Tibial nerve (tissue), 4 donors: ENCODE results near the gene FRMD4A. TPM values are rescaled to one million over a fixed set of nuclear protein-coding genes. Genes with fewer than 3 reads are reported as not detected.

ENCODE experiments used
- DNase-seq, 2 donors: peaks; one replicate each; pipeline ENCODE4 v3.0.0-alpha.2; 2019; ENCODE audit warnings: low spot score in 2 of 2
- H3K27ac ChIP-seq, 4 donors: fragments of 200-600 bp; sonication (generic) in 3 of 4; one replicate each; pipeline ENCODE4 v1.5.1; 2017 to 2019; ENCODE audit warnings: mild to moderate bottlenecking in 1 of 4
- H3K27me3 ChIP-seq, 2 donors: fragments of 200-600 bp; sonication (generic) in 1 of 2; one replicate each; pipeline versions ENCODE4 v1.5.1 to v1.6.0; 2017 to 2019
- H3K36me3 ChIP-seq, 3 donors: fragments of 200-600 bp; sonication (generic); one replicate each; pipeline ENCODE4 v1.5.1; 2018 to 2019
- H3K4me1 ChIP-seq, 4 donors: fragments of 200-600 bp; sonication (generic) in 3 of 4; one replicate each; pipeline ENCODE4 v1.5.1; 2017 to 2019
- H3K4me3 ChIP-seq, 4 donors: fragments of 200-600 bp; sonication (generic) in 3 of 4; one replicate each; pipeline ENCODE4 v1.5.1; 2017 to 2019; ENCODE audit warnings: mild to moderate bottlenecking in 1 of 4, moderate library complexity in 1 of 4
- H3K9me3 ChIP-seq, 4 donors: fragments of 200-600 bp; sonication (generic) in 3 of 4; one replicate each; pipeline ENCODE4 v1.5.1; 2017 to 2019
- CTCF ChIP-seq, 5 experiments: fragments of 200-600 bp in 3 of 5; fragments of 450-650 bp in 2 of 5; sonication (generic) in 3 of 5; IDR thresholded peaks; one replicate each; pipeline ENCODE4 v1.5.1; 2016 to 2019; ENCODE audit warnings: antibody characterized with exemption in 5 of 5, mild to moderate bottlenecking in 3 of 5, moderate library complexity in 2 of 5
- EP300 ChIP-seq, 2 donors: sonication (generic); formaldehyde crosslinking; IDR thresholded peaks; one replicate each; pipeline ENCODE4 v1.6.1; 2017; ENCODE audit warnings: antibody characterized with exemption in 2 of 2, mild to moderate bottlenecking in 1 of 2
- POLR2A ChIP-seq, 2 donors: fragments of 450-650 bp; IDR thresholded peaks; one replicate each; pipeline ENCODE4 v1.6.1; 2017; ENCODE audit warnings: antibody characterized with exemption in 2 of 2, mild to moderate bottlenecking in 2 of 2, moderate library complexity in 2 of 2
- WGBS, 2 donors: methylation state at CpG; one replicate each; pipeline ENCODE4 v1.1.5; 2018; 5-methylcytosine and 5-hydroxymethylcytosine counted together
- total RNA-seq, 4 donors: library from RNA; depleted of rRNA; stranded (reverse); fragments of >200 nt; gene quantifications; one replicate each; pipeline ENCODE4 v1.1.0, GENCODE V29; 2016

FRMD4A gene
- total RNA-seq, 4 donors from 2014 or later = 39.8 to 89.7 (median 53.9) TPM

- Histone ChIP-seq H3K27ac (peak overlapping the region in 2 of 4 donors; percentile 83 to 85), H3K36me3 (peaks cover 0 to 30% (median 0%) of the 10 kb centered on the region in 3 donors), H3K27me3 (no peaks in the 10 kb centered on the region), H3K9me3 (no peaks in the 10 kb centered on the region), H3K4me1 (peaks cover 0 to 49% (median 19%) of the 10 kb centered on the region in 4 donors), H3K4me3 (no peak overlapping the region)
- no peak for DNase-seq
- 74 to 80% methylated on average over 2 of the region's 2 CpGs for WGBS, 2 donors
- TF ChIP-seq CTCF (IDR thresholded peaks at IDR 0.05) (no peak), POLR2A (IDR thresholded peaks at IDR 0.05) (no peak), EP300 (IDR thresholded peaks at IDR 0.05) (no peak)
Observed at GRCh38 chr10:13789448-13789829, 541.3 kb downstream of the FRMD4A start.

- Histone ChIP-seq H3K9me3 (no peaks in the 10 kb centered on the region), H3K27ac (peak overlapping the region; percentile 62 to 85 (median 75)), H3K4me3 (no peak overlapping the region), H3K36me3 (peaks cover 0 to 27% (median 0%) of the 10 kb centered on the region in 3 donors), H3K27me3 (no peaks in the 10 kb centered on the region), H3K4me1 (peaks cover 0 to 49% (median 19%) of the 10 kb centered on the region in 4 donors)
- DNase-seq = peak; percentile 54 to 69
- TF ChIP-seq CTCF (IDR thresholded peaks at IDR 0.05) (no peak), POLR2A (IDR thresholded peaks at IDR 0.05) (no peak), EP300 (IDR thresholded peaks at IDR 0.05) (no peak)
- WGBS, 2 donors = 43 to 49% methylated on average over 9 of the region's 9 CpGs
Observed at GRCh38 chr10:13788711-13789447, 541.8 kb downstream of the FRMD4A start.

- TF ChIP-seq POLR2A (IDR thresholded peaks at IDR 0.05) (no peak), CTCF (IDR thresholded peaks at IDR 0.05) (no peak), EP300 (IDR thresholded peaks at IDR 0.05) (no peak)
- H3K4me3 ChIP-seq = no peak overlapping the region
- no peaks in the 10 kb centered on the region for H3K9me3 ChIP-seq
- H3K27me3 ChIP-seq = no peaks in the 10 kb centered on the region
- peaks cover 0 to 49% (median 19%) of the 10 kb centered on the region in 4 donors for H3K4me1 ChIP-seq
- peak overlapping the region; percentile 62 to 85 (median 75) for H3K27ac ChIP-seq
- H3K36me3 ChIP-seq = peaks cover 0 to 21% (median 0%) of the 10 kb centered on the region in 3 donors
- 41 to 42% methylated on average over 5 of the region's 5 CpGs for WGBS, 2 donors
- no peak for DNase-seq
Observed at GRCh38 chr10:13788320-13788600, 542.5 kb downstream of the FRMD4A start.

GRCh38 chr10:13787015-13787421, 543.7 kb downstream of the FRMD4A start:
- peaks cover 0 to 45% (median 19%) of the 10 kb centered on the region in 4 donors for H3K4me1 ChIP-seq
- no peak overlapping the region for H3K4me3 ChIP-seq
- no peak for DNase-seq
- H3K27me3 ChIP-seq = no peaks in the 10 kb centered on the region
- WGBS, 2 donors = 53 to 64% methylated on average over 11 of the region's 11 CpGs
- peaks cover 0 to 12% (median 0%) of the 10 kb centered on the region in 3 donors for H3K36me3 ChIP-seq
- H3K9me3 ChIP-seq = no peaks in the 10 kb centered on the region
- TF ChIP-seq CTCF (IDR thresholded peaks at IDR 0.05) = no peak
- TF ChIP-seq EP300 (IDR thresholded peaks at IDR 0.05) = peak in 1 of 2 donors; percentile 26
- H3K27ac ChIP-seq = peak overlapping the region; percentile 58 to 85 (median 75)

GRCh38 chr10:13784067-13784466, 546.7 kb downstream of the FRMD4A start:
- peaks cover 0 to 23% (median 16%) of the 10 kb centered on the region in 4 donors for H3K4me1 ChIP-seq
- no peak for DNase-seq
- H3K9me3 ChIP-seq = no peaks in the 10 kb centered on the region
- no peaks in the 10 kb centered on the region for H3K27me3 ChIP-seq
- H3K4me3 ChIP-seq = no peak overlapping the region
- peak in 1 of 5 experiments; percentile 15 for TF ChIP-seq CTCF (IDR thresholded peaks at IDR 0.05)
- no peak for TF ChIP-seq EP300 (IDR thresholded peaks at IDR 0.05)
- 70 to 90% methylated on average over 2 of the region's 2 CpGs for WGBS, 2 donors
- peaks cover 0 to 12% (median 0%) of the 10 kb centered on the region in 3 donors for H3K36me3 ChIP-seq
- H3K27ac ChIP-seq = no peak overlapping the region
